Stimulated activated memory B cell treated with anti-CD40 and anti-IgM and Interleukin-4, amounts not matched to agents 10 μg/mL and 1 μg/mL and 100 μg/mL, for 72 hours (primary cell): ENCODE results near the gene CD300LF.
A peak's percentile ranks its signal among the peaks of the same experiment; 100 is the strongest.

Source experiments
- ATAC-seq: fragments of 150-1000 bp; cut with Tn5 transposase; 2 replicates; pipeline ENCODE4 v1.10.0; 2021
- H3K27ac Mint-ChIP-seq: one replicate; pipeline ENCODE4 v1.8.0; 2022; ENCODE audit warnings: mild to moderate bottlenecking, mixed read lengths
- H3K27me3 Mint-ChIP-seq: one replicate; pipeline ENCODE4 v1.8.0; 2022; ENCODE audit warnings: mixed read lengths
- H3K36me3 Mint-ChIP-seq: one replicate; pipeline ENCODE4 v1.8.0; 2022; ENCODE audit warnings: mixed read lengths
- H3K4me1 Mint-ChIP-seq: one replicate; pipeline ENCODE4 v1.8.0; 2022; ENCODE audit warnings: mixed read lengths
- H3K4me3 Mint-ChIP-seq: one replicate; pipeline ENCODE4 v1.8.0; 2022; ENCODE audit warnings: mild to moderate bottlenecking, moderate library complexity, mixed read lengths
- H3K9me3 Mint-ChIP-seq: one replicate; pipeline ENCODE4 v1.8.0; 2022; ENCODE audit warnings: mixed read lengths

CD300LF gene

DNA sequence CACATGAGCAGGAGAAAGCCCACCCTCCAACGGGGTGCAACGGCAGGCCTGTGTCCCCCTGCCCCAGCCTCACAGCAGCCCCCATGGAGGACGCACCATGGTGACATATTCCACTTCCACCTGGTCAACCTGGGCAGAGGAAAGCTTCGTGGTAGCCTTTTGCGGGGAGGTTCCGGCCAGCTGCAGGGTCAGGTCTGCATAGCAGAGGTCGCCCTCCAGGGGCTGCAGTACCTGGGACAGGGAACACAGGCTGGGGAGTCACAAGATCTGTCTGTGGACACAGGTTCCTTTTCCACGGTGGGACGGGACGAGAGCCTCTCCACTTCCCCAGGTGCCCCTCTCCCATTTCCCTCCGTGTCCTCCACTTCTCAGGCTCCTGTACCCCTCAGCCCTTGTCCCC is 17.1 kb downstream of the CD300LF start:
- Mint-ChIP-seq H3K9me3 (no peaks in the 10 kb centered on the region), H3K36me3 (no peaks in the 10 kb centered on the region), H3K4me1 (peaks cover 13% of the 10 kb centered on the region), H3K4me3 (no peak overlapping the region), H3K27me3 (peaks cover 24% of the 10 kb centered on the region), H3K27ac (peak overlapping the region; percentile 35)
- no peak for ATAC-seq

DNA sequence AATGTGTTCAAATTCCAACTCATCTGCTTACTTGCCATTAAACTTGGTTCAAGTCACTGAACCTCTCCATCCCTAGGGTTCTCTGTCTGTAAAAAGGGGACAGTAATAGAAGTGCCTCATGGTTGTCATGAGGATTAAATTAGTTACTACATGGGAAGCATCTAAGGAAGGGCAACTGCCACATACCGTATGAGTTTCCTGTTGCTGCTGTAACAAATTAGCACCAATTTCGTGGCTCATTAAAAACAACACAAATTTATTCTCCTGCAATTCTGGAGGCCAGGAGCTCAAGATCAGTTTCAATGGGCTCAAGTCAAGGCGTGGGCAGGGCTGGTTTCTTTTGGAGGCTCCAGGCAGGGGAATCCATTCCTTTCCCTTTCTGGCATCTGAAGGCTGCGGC is 18.6 kb downstream of the CD300LF start:
- H3K9me3 Mint-ChIP-seq = no peaks in the 10 kb centered on the region
- no peak overlapping the region for H3K27ac Mint-ChIP-seq
- ATAC-seq = no peak
- peaks cover 25% of the 10 kb centered on the region for H3K4me1 Mint-ChIP-seq
- peaks cover 16% of the 10 kb centered on the region for H3K27me3 Mint-ChIP-seq
- H3K36me3 Mint-ChIP-seq = no peaks in the 10 kb centered on the region
- no peak overlapping the region for H3K4me3 Mint-ChIP-seq

DNA sequence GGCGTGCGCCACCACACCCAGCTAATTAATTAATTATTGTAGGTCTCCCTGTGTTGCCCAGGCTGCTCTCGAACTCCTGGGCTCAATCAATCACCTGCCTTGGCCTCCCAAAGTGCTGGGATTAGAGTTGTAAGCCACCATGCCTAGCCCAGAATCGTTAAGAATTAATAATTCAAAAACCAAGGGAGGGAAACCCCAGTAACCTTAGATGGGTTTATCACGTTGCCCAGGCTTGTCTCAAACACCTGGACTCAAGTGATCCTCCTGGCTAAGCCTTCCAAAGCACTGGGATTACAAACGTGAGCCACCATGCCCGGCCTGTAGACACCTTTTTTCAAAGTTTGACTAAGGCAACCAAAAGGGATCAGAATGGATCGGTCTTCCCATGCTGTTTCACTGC is 21.6 kb downstream of the CD300LF start:
- no peak for ATAC-seq
- Mint-ChIP-seq H3K27me3 (peaks cover 7% of the 10 kb centered on the region), H3K9me3 (no peaks in the 10 kb centered on the region), H3K36me3 (no peaks in the 10 kb centered on the region), H3K27ac (no peak overlapping the region), H3K4me3 (no peak overlapping the region), H3K4me1 (peaks cover 33% of the 10 kb centered on the region)

DNA sequence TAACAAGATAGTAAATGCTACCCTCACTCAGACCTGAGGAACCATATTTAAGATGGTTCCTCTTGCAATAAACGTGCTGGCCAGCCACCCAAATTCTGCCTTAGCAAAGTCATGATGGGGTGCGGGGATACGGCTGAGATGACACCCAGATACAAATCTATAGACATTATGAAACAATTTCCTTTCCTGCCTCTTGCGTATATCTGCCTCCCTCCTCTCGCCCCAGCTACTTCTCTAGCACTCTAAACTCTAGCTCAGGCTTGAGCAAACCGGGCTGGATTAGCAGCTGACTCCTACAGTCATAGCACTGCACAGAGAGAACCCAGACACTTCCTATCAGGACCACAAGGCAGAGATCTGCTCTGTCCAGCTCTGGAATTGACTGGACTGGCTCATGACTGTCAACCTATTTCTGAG is 22.3 kb downstream of the CD300LF start:
- peak overlapping the region; percentile 83 for H3K27ac Mint-ChIP-seq
- peaks cover under 1% of the 10 kb centered on the region for H3K27me3 Mint-ChIP-seq
- H3K4me3 Mint-ChIP-seq = no peak overlapping the region
- ATAC-seq = no peak
- no peaks in the 10 kb centered on the region for H3K36me3 Mint-ChIP-seq
- peaks cover 40% of the 10 kb centered on the region for H3K4me1 Mint-ChIP-seq
- no peaks in the 10 kb centered on the region for H3K9me3 Mint-ChIP-seq

DNA sequence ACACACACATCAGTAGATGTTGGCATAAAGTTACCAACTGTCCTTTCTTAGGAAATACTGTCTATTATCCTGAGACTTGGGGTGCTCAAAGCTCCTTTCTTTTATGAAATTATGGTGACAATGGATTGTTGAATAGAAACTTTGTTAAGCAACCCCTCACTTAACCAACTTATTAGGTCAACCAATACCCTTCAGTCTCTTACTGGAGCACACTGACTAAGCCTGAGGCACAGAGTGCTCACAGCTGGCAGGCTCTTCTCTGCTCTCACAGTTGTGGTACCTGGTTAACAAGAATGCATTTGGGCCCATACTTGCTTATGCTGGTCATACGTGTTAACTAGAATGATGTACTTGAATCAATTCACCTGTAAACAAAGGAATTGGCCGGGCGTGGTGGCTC is 24.8 kb downstream of the CD300LF start:
- ATAC-seq = no peak
- Mint-ChIP-seq H3K4me3 (no peak overlapping the region), H3K27me3 (peaks cover 11% of the 10 kb centered on the region), H3K9me3 (no peaks in the 10 kb centered on the region), H3K27ac (no peak overlapping the region), H3K4me1 (peaks cover 42% of the 10 kb centered on the region), H3K36me3 (no peaks in the 10 kb centered on the region)

DNA sequence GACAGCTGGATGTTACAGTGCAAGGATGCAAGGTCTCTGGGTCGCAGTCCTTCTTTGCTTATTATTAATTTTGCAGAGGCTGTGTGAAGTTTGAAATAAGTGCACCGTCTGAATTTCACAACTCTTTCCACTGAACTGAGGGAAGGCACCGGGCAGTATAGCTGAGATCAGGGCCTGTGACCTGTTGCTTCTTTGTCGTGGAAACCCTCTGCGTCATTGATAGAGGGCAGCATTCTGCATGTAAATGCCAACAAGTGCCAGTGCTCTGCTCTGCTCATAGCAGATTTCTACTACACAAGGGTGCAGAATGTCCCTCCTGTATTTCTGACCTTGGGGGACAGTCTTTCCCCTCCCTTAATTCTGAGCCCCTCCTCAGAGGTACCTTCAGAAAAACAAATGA is 26.0 kb downstream of the CD300LF start:
- no peak for ATAC-seq
- Mint-ChIP-seq H3K36me3 (no peaks in the 10 kb centered on the region), H3K4me3 (no peak overlapping the region)

DNA sequence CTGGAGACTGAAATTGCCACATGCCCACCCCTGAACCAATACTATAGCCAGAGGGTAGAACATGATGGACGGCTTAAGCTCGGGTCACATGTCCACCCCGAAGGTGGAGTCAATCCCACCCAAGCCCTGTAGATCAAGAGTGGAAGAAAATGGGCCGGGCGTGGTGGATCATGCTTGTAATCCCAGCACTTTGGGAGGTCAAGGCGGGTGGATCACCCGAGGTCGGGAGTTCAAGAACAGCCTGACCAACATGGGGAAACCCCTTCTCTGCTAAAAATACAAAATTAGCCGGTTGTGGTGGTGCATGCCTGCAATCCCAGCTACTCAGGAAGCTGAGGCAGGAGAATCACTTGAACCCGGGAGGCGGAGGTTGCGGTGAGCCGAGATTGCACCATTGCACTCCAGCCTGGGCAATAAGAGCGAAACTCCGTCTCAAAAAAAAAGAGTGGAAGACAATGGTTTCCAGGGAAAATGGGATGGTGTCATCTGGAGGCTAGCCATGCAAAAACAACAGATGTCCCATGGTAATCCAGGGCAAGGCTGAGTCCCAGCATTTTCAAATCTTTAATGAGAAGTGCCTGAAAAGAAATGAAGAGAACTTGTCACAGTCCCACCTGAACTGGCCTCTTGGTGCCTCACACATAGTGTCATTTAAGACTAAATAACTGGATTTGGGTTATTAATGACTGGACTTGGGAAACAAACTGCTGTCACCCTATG is 30.1 kb downstream of the CD300LF start:
- Mint-ChIP-seq H3K4me3 (no peak overlapping the region), H3K36me3 (no peaks in the 10 kb centered on the region), H3K27me3 (peaks cover 24% of the 10 kb centered on the region), H3K4me1 (peaks cover 42% of the 10 kb centered on the region), H3K27ac (no peak overlapping the region), H3K9me3 (no peaks in the 10 kb centered on the region)
- no peak for ATAC-seq

More for the DNA sequence above, 26.0 kb downstream of the CD300LF start:
- H3K27me3 Mint-ChIP-seq = peaks cover 23% of the 10 kb centered on the region
- peak overlapping the region; percentile 35 for H3K27ac Mint-ChIP-seq
- H3K4me1 Mint-ChIP-seq = peaks cover 50% of the 10 kb centered on the region
- no peaks in the 10 kb centered on the region for H3K9me3 Mint-ChIP-seq

DNA sequence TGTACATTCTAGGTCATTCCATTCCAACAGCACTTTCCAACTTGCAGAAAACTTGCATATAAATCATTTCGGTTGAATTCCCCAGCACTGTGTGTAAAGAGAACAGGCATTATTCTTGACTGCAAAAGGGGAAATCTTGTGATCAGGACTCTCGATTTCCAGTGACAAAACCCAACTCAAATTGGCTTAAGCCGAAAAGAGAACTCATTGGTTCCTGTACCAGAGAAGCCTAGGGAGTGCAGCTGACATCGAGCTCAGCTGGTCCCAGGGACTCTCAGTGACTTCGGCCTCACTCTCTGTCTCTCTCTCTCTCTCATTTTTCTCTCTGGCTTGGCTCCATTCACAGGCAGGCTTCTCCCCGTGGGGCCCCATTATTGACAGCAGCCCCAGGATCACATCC is 30.7 kb downstream of the CD300LF start:
- Mint-ChIP-seq H3K4me1 (peaks cover 47% of the 10 kb centered on the region), H3K4me3 (no peak overlapping the region), H3K9me3 (no peaks in the 10 kb centered on the region), H3K27me3 (peaks cover 24% of the 10 kb centered on the region), H3K36me3 (no peaks in the 10 kb centered on the region), H3K27ac (no peak overlapping the region)
- ATAC-seq = no peak

DNA sequence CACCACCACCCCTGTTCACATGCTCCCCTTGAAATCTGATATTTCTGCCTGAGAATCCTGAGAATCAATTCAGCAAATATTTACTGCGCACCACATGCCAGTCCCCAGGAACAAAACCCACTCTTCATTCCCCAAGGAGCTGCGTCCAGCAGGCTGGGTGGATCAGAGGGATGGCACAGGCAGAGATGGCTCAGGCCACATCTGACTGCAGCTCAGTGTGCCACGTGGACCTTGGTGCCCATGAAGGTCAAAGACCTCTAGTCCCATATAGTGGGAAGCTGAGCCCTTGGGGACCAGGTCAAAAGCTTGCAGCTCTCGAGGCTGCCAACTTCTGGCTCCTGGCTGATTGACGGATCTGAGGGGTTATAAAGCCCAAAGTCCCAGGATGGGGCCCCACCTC is 31.8 kb downstream of the CD300LF start:
- Mint-ChIP-seq H3K27me3 (peaks cover 24% of the 10 kb centered on the region), H3K27ac (no peak overlapping the region)

DNA sequence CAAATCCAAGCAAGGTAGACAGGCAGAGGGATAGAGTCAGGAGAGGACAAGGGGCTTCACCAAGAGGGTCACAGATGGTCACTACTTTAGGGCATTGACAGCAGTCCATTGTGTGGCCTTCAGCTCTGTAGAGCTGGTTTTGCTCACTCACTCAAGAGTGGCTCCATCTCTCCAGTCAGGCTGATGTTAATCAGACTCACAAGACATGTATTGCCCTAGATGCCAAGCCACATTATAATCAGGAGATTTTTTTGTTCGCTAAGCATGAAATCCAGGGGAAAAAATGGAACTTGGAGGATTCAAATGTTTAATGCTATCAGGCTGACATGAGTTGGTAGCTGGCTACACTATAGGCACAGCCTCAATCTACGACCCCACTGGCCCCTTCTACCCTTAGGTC is 32.5 kb downstream of the CD300LF start:
- peaks cover 30% of the 10 kb centered on the region for H3K4me1 Mint-ChIP-seq
- peaks cover 24% of the 10 kb centered on the region for H3K27me3 Mint-ChIP-seq
- no peak for ATAC-seq
- H3K27ac Mint-ChIP-seq = no peak overlapping the region
- no peak overlapping the region for H3K4me3 Mint-ChIP-seq
- H3K9me3 Mint-ChIP-seq = no peaks in the 10 kb centered on the region
- no peaks in the 10 kb centered on the region for H3K36me3 Mint-ChIP-seq

More for the DNA sequence above, 31.8 kb downstream of the CD300LF start:
- H3K36me3 Mint-ChIP-seq = no peaks in the 10 kb centered on the region
- no peak for ATAC-seq
- H3K9me3 Mint-ChIP-seq = no peaks in the 10 kb centered on the region
- H3K4me1 Mint-ChIP-seq = peaks cover 37% of the 10 kb centered on the region
- H3K4me3 Mint-ChIP-seq = no peak overlapping the region

DNA sequence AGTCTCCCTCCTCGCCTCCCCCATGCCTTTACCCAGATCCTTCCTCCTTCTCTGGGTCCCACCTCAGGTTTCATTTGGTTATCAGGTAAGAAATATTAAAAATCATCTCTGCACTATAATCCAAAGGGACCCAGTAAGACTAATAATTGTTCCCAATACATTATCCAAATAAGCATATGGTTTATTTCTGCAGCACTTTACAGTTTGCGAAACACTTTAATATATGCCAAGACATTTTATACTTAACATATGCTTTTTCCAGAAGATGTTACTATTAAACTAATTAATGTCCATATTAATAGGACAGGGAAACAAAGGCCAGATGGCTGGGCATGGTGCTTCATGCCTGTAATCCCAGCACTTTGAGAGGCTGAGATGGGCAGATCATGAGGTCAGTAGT is 33.3 kb downstream of the CD300LF start:
- peaks cover 24% of the 10 kb centered on the region for H3K27me3 Mint-ChIP-seq
- no peak overlapping the region for H3K4me3 Mint-ChIP-seq
- H3K27ac Mint-ChIP-seq = peak overlapping the region; percentile 48
- ATAC-seq = no peak
- peaks cover 30% of the 10 kb centered on the region for H3K4me1 Mint-ChIP-seq
- no peaks in the 10 kb centered on the region for H3K36me3 Mint-ChIP-seq
- no peaks in the 10 kb centered on the region for H3K9me3 Mint-ChIP-seq

DNA sequence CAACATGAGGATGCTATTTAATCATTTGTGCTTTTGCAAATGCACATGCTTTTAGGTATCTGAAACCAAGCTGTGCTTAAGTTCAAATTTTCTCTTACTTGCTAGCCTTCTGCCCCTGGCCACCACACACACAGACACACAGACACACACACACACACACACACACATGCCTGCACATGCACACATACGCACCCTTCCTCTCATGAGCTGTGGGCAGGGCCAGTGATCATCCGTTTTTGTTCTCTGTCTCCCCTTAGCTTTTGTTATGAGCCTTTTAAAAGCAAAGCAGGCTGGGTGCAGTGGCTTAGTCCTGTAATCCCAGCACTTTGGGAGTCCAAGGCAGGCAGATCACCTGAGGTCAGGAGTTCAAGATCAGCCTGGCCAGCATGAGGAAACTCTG is 34.2 kb downstream of the CD300LF start:
- H3K27me3 Mint-ChIP-seq = peaks cover 19% of the 10 kb centered on the region

DNA sequence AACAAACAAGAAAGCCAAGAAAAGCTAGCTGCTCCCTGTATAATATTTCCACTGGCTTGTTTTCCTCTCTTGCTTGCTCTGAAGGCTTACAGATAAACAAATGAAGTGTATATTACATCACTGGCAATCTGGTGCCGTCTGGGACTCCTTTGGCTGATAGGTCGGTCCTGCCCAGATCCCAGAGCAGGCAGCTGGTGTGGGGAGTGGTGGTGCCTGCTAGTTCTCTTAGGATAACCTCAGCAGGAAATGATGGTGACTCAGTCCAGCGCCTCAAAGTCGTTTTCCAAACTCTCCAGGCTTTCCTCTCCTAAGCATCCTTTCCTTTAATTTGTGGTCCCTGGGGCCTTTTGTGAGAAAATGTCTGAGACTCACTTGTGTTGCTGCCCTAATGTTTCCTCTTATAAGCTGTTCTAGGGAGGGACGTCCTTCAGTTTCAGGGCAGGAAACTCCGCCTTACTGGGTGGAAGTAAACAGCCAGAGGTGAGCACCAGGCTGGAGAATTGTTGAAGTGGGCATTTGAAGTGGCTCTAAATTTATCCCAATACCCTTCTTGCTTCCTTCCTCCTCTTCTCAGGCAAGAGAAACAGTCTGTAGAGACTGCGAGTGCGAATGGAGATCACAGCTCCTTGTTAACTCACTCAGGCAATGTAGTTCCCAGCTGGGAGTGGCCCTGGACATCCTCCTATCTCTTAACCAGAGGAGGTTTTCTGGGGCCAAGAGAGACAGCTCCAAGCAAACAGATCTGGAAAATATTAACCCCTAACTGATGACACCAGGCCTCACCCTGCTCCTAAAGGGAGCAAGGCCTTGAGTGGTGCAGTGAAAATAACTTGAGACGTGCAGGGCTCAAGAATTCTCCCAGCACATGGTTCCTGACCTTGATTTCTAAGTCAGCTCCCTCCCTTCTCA is 34.9 kb downstream of the CD300LF start:
- Mint-ChIP-seq H3K4me3 (peak overlapping the region; percentile 40), H3K27me3 (peaks cover 19% of the 10 kb centered on the region), H3K9me3 (no peaks in the 10 kb centered on the region), H3K27ac (peak overlapping the region; percentile 48), H3K4me1 (peaks cover 30% of the 10 kb centered on the region), H3K36me3 (no peaks in the 10 kb centered on the region)
- ATAC-seq = no peak

More for the DNA sequence above, 34.2 kb downstream of the CD300LF start:
- H3K4me3 Mint-ChIP-seq = no peak overlapping the region
- H3K4me1 Mint-ChIP-seq = peaks cover 30% of the 10 kb centered on the region
- peak overlapping the region; percentile 48 for H3K27ac Mint-ChIP-seq
- H3K36me3 Mint-ChIP-seq = no peaks in the 10 kb centered on the region
- H3K9me3 Mint-ChIP-seq = no peaks in the 10 kb centered on the region
- no peak for ATAC-seq

DNA sequence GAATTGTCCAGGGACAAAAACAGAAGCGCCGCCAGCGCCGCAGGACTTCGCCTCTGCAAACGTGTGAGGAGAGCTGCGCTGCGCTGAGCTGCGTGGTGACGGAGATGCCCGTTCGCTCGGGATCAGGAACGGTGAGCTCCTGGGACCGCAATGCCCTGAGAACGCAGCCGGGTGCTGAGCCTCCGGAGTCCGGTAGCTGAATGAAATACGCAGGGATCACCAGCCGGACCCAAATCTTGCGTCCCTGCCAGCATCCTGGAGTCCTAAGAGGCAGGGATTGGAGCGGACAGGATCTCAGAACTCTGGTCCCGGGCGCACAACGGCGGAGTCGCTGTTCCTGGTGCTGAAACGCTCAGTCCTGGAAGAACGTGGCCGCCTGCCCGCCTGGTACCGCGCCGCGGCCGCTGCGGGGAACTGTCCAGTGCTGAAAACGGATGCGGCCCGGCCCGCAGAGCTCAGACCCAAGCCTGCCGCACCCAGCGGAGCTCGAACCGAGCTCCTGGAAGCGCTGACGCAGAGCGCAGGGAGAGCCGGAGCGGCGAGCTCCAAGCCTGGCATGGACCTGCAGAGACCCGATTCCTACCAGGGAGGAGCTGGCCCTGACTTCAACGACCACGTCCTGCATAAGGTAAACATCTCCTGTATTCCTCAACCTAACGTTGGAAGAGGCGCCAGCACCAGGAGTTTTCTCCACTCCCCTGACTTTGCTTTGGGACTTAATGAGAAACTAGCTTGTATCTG is 41.5 kb downstream of the CD300LF start:
- Mint-ChIP-seq H3K9me3 (no peaks in the 10 kb centered on the region), H3K36me3 (no peaks in the 10 kb centered on the region), H3K27ac (no peak overlapping the region), H3K27me3 (peaks cover 52% of the 10 kb centered on the region), H3K4me3 (no peak overlapping the region), H3K4me1 (no peaks in the 10 kb centered on the region)
- ATAC-seq = peak; percentile 58

DNA sequence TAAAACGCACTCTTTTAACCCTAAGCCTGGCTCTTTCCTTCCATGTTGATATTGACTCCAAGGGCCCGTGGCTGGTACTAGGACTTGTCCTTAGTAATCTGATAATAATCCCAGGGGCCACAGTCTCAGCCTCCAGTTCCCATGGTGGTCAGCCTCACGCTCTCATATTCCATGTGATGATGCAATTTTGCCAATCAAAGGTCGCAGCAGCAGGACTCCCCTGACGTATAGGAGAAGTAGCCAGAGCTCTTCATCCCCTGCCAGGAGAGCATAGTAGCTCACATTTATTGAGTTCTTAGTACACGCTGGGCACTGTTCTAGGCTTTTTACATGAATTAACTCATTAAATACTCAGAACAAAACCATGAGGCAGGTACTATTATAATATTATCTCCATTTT is 42.4 kb downstream of the CD300LF start:
- ATAC-seq = no peak
- H3K9me3 Mint-ChIP-seq = no peaks in the 10 kb centered on the region
- peaks cover 52% of the 10 kb centered on the region for H3K27me3 Mint-ChIP-seq
- H3K4me1 Mint-ChIP-seq = no peaks in the 10 kb centered on the region
- H3K27ac Mint-ChIP-seq = no peak overlapping the region
- no peak overlapping the region for H3K4me3 Mint-ChIP-seq
- no peaks in the 10 kb centered on the region for H3K36me3 Mint-ChIP-seq
